NCI-H526 (cell line): ENCODE measurements around the gene CLECL1.
"Not testable (repeated sequence)": the region's sequence is repeated elsewhere in the genome, so short reads cannot be mapped to it uniquely, and the experiment has no call there.

ENCODE experiments used
- DNase-seq, 2 experiments: peaks; one replicate each; lab custom pipeline; 2025; lab: John Stamatoyannopoulos, UW

The CLECL1 gene

DNA sequence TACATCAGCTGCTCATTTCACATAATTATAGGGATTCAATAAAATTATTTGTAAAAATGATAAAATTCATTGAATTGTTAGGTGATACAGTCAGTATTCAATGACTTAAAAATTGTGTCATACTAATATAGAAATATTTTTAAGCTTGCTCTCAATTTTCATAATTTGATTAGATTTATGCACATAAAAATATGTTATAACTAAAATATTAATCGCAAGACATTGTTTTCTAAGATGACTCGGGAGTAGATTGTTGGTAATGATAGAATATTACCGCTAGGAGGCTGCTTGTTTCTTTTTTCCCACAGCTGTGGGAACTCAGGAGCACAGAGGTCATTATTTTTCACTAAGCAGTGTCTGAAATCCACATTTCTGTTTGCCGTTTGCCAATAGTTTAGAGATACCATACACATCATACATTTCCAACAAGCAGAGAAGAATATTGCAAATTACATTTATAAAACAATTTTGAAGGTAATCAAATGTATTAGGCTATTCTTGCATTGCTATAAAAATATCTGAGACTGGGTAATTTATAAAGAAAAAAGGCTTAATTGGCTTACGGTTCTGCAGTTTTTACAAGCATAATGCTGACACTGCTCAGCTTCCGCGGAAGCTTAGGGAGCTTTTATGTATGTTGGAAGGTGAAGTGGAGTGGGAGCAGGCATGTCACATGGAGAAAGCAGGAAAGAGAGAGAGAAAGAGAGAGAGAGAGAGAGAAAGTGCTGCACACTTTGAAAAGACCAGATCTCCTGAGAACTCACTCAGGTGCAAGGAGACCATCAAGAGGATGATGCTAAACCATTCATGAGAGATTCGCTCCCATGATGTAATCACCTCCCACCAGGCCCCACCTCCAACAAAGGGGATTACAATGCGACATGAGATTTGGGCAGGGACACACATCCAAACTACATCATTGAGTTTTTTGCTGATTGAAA is 18.6 kb upstream of the CLECL1 start:
- peak; percentile 8 to 66 for DNase-seq

DNA sequence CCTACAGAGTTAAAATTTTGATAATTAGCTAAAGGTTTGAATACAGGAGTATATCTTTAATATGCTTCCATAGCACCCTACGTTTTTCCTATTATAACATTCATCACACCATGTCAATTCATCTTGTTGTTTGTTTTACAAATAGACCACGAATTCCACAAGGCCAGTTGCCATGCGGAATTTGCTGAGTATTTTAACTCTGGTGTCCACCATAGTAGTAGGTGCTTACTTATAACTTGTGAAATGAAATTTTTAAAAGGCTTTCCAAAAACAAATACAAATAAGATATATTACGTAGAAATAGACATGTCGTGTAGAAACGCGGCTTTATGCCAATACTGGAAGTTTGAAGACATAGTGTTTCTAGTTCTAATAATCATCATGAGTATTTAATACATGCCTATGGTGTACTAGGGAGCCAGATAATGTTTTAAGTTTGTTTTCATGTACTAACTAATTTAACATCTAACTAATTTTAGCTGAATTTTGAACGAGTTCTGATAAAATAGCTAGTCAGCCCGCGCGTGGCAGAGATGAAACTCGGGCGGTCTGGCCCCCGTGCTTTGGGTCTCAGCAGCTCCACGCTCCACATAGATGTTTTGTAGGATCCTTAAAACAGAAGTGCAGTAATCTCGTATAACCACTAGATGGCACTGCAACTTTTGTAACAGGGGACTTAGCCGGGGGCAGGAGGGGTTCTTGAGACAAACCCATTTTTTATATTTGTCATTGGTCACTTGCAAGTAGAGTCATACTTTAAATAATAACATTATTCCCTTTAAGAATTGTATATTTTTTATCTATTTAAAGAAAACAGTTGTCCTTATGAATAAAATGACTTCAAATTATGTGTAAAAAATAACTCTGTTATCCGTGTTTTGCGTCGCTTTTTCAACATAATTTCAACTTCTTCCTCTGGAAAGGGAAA is 17.6 kb upstream of the CLECL1 start:
- DNase-seq = peak; percentile 80 to 86

DNA sequence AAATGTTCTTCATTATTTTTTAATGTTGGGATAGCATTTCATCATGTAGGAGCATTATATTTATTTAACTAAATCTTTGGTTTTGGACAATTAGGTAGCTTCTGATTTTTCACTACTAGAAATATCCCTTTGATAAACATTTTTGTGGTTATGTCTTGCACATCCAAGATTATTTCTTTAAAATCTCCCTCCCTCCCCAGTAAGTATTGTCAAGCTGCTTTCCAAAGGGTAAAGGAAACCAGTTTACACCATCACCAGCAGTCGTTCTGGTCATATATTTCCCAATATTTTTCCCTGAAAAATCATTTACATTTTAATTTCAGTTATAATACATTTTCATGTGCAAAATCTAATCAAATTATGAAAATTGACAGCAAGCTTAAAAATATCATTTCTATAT is 16.7 kb upstream of the CLECL1 start:
- DNase-seq = no peak

DNA sequence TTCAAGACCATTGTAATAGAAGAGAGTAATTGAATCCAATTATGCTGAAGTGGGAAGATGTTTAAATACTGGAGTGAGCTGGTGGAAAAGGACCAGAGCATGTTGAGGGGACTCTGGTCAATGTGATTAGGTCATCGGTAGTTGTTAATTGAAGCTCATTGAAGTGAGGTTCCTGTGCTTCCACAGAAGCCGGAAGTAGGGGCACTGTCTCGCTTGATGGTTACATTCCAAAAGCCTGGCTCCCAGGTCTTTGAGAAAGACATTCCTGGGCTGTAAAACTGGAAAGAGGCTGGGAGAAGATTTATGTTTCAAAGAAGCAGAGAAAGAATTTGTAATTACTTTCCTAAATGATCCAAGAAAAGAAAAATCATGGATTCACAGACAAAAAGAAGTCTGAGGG is 12.3 kb upstream of the CLECL1 start:
- DNase-seq = no peak

DNA sequence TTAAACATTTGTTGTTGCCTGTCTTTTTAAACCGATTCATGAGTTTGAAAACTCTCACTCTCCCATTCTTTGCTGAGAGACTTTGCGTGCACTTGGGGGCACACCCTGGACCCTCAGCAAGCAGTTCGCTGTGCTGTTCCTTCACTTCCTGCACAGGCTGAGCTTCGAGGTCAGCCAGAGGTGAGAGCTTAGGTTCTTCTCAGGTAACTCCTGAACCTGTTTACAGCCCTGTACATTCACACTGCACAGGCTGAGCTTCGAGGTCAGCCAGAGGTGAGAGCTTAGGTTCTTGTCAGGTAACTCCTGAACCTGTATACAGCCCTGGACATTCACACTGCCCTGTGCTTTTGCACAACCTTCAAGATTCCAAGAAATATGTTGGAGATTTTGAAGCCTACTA is 9.8 kb upstream of the CLECL1 start:
- no peak for DNase-seq

DNA sequence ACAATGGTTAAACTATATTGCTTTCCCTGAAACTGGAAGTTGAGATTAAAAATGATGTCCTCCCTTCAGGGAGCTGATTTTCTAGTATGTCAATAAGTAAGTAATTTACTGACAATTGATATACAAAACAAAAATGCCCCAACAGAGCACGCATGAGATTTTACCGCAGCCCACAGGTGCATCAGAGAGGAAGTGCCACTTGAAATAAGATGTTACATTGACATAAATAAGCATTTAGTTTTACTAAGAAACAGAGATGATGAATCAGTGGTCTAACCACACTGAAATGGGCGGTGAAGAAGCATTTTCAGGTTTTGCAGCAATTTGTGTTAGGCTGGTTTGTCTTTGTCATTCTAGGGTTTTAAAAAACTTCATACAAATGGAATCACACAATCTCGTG is 8.8 kb upstream of the CLECL1 start:
- DNase-seq = no peak

DNA sequence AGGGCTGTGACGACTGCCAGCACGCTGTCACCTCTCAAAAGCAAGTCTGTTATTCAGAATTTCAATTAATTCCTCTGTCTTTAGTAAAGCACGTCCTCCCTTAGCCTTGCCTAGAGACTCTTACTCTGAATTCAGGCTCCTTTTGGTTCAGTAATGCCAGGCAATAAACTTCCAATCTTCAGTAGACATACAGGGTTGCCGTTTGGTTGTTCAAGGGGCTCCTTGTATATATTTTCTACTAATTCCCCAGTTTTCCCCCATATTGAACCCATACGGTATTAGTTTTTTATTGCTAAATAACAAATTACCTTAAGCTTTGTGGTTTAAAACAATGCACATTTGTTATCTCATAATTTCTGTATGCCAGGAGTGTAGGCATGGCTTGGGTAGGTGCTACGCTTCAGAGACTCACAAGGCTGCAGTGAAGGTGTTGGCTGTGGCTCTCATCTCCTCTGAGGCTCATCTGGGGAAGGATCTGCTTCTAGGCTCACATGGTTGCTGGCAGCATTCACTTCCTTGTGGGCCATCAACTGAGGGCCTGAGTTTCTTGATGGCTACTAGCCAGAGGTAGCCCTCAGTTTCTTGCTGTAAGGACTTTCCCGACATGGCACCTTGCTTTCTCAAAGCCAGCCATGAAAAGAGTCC is 7.3 kb upstream of the CLECL1 start:
- peak in 1 of 2 experiments; percentile 1 for DNase-seq

DNA sequence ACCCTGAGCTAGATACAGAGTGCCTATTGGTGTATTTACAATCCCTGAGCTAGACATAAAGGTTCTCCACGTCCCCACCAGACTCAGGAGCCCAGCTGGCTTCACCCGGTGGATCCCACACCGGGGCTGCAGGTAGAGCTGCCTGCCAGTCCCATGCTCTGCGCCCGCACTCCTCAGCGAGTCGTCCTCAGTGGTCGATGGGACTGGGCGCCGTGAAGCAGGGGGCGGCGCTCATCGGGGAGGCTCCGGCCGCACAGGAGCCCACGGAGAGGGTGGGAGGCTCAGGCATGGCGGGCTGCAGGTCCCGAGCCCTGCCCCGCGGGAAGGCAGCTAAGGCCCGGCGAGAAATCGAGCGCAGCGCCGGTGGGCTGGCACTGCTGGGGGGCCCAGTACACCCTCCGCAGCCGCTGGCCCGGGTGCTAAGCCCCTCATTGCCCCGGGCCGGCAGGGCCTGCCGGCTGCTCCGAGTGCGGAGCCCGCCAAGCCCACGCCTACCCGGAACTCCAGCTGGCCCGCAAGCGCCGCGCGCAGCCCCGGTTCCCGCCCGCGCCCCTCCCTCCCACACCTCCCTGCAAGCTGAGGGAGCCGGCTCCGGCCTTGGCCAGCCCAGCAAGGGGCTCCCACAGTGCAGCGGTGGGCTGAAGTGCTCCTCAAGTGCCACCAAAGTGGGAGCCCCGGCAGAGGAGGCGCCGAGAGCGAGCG is 6.7 kb upstream of the CLECL1 start:
- DNase-seq = peak in 1 of 2 experiments; percentile 2

DNA sequence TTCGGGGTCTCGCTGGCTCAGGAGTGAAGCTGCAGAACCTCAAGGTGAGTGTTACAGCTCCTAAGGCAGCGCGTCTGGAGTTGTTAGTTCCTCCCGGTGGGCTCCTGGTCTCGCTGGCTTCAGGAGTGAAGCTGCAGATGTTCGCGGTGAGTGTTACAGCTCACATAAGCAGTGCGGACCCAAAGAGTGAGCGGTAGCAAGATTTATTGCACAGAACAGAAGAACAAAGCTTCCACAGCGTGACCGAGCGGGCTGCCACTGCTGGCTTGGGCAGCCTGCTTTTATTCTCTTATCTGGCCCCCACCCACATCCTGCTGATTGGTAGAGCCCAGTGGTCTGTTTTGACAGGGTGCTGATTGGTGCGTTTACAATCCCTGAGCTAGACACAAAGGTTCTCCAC is 6.0 kb upstream of the CLECL1 start:
- DNase-seq = not testable (repeated sequence)

DNA sequence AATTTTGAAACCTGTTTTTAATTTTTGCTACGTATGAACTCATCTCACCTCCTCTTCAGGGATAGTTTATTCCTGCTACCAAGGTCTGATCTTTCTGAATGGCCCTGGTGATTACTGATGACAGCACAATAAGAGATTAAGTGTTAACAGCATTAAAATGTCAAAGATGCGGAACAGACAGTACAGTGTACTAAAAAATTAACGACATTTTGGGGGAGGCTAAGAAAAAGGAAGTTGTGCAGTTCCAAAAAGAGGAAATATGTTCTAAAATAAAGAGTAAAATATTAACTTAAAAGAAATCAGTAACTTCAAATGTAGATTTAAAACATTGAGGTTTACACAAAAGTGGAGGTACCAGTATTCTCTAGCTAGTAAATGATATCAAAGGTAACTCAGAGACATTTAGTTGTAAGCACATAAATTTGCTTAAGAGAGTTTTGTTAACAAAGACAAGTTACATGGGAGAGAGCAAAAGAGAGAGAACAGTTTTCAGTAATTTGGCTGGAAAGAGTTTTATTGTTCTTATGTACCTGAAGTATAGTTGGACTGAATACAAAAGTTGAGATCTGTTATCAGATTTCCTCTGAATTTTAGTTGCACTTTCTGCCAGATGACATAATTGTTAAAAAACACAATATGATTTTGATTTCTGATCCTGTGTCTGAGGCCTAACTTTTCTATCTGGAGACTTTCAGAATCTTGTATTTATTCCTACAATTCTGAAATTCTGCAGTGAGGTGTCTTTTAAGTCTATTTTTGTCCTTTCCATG is 4.2 kb upstream of the CLECL1 start:
- DNase-seq = no peak

DNA sequence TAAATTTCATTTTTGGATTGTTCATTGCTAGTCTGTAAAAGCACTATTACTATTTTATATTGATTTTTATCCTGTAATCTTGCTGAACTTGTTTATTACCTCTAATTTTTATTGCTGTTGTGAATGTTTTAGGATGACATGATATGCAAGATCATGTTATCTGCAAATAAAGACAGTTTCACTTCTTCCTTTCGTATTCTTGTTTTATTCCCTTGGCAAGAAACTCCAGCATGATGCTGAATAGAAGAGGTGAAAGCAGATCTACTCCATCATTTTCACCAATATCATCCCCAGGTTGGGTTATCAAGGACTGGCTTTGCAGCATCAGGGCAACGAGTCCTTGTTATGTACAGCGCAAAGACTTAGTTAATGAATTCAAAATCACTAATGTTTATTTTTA is 2.7 kb upstream of the CLECL1 start:
- no peak for DNase-seq

DNA sequence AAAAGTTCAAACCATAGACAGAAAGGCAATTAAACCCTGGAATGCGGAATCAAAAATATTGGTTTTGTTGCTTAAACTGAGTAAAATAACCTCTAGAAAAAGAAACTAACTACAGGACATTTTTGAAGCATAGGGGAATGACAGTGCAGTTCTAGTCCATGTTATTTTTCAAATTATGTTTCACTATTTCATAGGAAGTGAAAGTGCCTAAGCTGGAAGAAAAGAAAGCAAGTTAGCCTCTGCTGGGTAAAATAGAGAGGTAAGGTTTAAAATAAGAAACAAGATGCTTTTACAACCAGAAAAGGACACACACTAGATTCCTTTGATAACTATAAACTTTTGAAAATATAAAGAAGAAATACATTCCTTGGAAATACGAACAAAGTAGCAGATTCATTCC is 1.1 kb downstream of the CLECL1 start:
- DNase-seq = no peak

DNA sequence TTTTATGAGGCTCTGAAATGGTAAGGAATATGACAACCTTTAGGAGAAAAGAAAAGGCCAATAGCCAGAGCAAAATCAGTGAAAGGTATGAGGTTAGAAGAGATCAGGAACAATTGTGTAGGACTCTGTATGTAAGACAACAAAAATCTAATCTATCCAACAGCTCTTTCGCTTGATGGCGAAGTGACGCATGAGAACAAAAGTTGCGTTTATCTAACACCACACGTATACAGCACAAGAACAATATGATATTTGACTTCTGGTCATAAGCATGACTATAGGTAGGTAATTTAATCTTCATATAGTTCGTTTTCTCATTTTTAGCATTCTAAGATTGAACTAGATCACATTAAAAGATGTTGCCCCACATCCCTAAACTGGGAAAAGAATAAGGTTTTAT is 1.5 kb downstream of the CLECL1 start:
- DNase-seq = no peak

DNA sequence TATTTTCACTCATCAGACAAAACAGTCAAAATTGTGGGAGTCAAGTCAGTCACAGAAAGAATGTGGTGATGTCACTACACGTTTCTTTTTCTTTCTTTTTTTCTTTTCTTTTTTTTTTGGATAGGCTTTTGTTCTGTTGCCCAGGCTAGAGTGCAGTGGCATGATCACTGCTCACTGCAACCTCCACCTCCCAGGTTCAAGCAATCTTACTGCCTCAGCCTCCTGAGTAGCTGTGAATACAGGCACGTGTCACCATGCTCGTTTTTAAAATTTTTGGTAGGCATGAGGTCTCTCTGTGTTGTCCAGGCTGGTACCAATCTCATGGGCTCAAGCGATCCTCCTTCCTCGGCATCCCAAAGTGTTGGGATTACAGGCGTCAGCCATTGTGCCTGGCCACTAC is 2.3 kb downstream of the CLECL1 start:
- DNase-seq = no peak

DNA sequence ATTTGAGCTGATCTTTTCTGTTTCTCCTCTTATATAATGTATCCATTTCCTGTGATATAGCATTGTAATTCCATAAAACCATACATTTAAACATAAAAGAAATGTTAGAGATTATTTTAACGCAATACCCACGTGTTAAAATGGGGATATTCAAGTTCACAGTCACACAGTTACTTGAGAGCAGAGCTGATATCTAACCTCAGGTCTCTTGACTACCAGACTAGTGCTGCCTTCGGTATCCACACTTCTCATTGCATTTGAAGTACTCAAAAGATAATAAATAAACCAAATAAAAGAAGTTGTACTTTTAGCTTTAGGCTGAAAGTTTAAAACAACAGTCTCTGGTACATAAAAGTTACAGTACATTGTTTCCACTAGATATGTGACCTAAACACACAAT is 2.9 kb downstream of the CLECL1 start:
- no peak for DNase-seq

DNA sequence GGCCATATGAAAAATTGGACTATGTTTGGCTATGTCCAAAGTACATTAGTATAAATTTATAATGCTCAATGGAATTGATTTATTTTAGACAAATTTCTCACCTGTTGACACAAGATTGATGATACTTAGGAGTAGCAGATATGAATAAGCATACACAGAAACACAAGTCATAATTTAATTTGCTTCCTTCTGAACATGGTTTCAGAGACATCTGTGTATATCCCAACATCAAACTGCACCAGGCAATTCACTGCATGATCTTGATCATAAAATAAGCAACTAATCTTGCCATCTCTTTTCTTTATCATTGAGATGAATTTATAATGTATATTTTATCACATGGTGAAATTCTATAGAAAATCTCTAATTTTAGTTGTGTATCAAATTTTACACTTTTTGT is 3.8 kb downstream of the CLECL1 start:
- no peak for DNase-seq

DNA sequence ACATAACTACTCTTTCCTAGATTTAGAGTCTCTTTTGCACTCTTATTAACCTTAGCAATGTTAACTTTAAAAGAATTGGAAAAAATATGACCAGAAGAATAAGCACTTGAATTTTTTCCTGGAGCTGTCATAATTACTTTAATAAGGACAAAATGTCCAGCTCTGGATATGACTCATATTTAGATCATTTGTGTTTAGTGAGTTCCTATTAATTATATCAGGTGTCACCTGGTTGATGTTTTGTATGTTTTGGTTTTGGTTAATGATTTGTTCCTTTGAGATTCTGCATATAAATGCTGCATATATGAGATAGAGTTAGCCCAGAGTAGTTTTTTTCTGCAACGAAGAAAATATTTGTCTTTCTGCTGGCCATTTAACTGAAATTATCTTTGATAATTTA is 5.1 kb downstream of the CLECL1 start:
- DNase-seq = no peak

DNA sequence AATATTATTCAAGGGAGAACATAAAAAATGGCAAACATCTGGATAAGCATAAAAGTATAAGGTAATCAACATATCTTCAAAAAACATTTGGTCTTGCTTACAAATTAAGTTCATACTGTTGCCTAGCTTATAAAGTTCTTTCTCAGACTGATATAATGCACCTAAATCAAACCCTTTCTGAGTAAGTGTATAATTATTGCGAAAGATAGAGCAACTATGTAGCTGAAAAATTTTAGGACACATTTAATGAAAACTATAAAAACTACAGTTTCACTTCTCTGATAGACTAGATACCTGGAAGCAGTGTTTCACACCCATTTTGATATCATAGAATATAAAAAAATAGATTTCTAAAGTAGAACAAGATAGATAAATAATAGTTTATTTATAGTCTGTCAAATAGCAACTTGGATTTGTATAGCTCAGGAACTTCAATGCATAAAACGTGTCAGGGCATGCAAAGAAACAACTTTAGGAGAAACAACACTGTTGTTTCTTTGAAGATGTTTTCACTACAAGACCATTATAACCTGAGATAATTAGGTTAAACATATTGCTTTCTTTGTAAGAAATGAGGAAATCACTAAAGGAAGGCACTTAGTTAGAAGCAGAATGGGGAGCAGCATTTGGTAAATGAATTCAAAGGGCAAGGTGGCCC is 7.6 kb downstream of the CLECL1 start:
- DNase-seq = no peak

DNA sequence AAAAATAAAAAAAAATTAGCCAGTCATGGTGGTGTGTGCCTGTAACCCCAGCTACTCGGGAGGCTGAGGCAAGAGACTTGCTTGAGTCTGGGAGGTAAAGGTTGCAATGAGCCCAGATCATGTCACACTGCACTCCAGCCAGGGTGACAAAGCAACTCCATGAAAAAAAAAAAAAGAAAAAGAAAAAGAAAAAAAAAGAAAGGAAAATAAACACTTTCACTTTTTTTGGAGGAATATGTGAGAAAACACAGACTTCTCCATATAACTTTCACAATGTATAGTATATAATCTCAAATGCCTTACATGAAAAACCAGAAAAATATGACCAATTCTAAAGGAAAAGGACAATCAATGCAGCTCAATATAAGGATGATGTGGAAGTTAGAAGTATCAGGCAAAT is 8.9 kb downstream of the CLECL1 start:
- DNase-seq = no peak

DNA sequence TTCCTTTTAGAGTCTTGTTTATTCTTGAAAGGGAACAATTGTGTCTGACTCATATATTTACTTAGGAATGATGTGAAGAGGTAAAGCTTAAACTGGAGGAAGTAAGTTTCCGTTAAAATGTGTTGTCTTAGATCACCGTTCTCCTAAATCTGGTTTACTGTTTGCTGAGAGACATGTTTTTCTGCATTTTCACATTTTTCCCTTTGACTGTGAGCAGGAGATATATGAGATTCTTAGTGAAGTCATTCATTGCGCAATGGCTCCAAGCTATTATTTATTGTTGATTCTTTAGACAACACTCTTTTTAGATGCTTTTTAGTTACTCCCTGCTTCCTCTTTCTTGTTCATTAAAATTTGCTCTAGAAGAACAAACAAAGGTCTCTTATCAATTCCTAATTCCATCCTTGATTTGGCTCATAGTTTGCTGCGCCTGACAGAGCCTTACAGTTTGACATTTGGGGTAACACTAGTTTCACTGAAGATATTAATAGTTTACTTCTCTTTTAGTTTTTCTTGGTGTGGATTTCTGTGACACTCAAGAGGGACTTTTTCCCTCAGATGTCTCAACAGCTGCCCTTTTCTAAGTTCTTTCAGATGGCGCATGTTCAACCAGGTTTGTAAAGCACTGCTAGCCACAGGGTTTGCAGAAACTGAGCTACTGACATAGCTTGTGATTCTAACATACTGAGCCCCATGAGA is 11.4 kb downstream of the CLECL1 start:
- DNase-seq = no peak
